NCI-H2081 (cell line): ENCODE measurements around the gene GOLGA6C.
"Not testable (repeated sequence)": the region's sequence is repeated elsewhere in the genome, so short reads cannot be mapped to it uniquely, and the experiment has no call there.

Experiments used
- DNase-seq, 2 experiments: peaks; one replicate each; lab custom pipeline; 2025; lab: John Stamatoyannopoulos, UW

The GOLGA6C gene

DNA sequence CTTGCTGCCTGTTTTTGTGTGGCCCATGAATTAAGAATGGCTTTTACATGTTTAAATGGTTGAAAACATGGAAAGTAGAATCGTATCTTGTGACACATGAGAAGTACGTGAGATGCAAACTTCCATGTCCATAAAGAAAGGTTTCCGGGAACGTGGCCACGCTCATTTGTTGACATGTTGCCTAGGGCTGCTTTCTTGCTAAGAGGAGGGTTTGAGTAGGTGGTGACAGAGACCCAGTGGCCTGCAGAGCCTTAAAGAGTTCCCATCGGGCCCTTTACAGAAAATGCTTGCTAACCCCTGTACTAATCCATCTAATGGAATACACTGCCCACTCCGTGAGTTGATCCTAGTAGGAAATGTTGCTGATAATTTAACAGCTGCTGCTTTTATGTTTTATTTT is 31.0 kb upstream of the GOLGA6C start:
- DNase-seq, result not testable (repeated sequence)

DNA sequence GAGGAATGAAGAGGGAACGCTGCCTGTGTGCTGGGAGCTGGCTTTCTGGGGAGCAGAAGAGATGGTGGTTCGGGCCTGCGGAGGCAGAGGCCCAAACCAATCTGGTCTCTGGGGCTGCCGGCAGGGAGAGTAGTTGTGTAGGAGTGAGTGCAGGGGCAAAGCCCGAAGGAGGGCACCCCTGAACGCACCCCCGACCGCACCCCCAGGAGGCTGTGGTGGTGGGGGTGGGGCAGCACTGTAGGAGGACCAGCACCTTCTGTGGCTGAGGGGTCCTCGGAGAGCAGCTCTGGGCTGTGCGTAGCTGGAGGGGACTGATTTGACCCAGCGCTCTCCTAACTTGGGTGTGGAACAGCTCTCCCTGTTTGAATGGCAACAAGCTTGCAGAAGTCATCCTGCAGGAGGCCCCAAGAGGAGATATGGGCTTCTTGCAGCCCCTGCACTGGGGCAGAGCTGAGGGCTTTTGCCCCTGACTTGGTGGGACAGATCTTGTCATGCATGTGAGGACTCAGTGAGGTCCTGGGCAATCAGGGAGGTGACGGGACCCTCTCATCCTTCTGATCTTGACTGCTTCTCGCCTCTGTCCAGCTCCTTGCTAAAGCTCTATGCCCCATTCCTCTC is 30.4 kb upstream of the GOLGA6C start:
- DNase-seq, result no peak

DNA sequence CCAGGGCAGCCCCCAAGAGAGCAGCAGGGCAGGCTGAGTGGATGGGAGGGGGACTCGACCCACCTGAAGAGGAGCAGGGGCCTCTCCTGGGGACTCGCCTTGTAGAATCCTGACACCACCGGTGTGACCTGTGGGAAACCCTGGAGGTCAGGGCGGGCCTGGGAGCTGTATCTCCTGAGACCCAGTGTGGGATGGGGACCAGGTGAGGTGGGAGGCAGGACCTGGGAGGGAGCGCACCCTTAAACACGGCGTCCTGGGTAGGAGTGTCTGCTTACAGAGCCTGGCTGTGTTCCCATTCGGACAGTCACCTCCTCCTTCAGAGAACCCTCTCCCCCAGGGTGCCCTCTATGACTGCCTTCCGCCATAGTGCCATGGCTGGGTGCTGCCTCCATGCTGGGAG is 29.3 kb upstream of the GOLGA6C start:
- no peak for DNase-seq

DNA sequence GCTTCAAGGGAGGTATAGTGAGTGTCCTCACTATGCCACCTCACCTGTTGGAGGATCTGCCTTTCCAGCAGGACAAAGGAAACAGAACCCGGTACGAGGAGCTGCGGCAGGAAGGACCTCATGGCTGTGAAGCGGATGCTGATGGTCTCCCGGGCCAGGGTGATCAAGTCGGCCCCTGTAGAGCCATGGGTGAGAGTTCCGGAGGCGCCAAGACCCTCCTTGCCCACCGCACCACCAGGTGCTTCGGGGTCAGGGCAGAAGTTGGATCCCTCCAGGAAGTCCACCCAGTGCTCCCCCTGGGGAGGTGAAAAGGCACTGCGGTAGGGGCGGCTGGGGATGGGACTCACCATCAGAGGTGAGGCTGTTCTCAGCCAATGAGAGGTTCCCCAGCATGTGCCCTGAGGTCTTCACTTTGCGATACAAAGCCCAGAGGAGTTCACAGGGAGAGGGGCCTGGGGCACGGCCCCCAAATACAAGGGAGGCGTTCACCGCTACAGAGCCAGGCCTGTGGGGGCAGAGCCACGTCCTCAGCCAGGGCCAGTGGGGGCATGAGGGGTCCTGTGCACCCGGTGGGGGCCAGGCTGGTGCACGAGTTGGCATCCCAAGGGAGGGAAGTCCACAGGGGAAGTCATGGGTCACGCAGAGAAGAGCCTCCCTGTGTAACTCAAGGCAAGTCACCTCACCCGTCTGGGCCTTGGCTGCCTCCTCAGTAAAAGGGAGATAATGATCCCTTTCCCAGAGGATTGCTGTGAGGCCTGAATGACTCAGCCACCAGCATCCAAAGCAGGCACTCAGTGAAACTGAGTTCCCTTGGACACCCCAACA is 28.7 kb upstream of the GOLGA6C start:
- no peak for DNase-seq

DNA sequence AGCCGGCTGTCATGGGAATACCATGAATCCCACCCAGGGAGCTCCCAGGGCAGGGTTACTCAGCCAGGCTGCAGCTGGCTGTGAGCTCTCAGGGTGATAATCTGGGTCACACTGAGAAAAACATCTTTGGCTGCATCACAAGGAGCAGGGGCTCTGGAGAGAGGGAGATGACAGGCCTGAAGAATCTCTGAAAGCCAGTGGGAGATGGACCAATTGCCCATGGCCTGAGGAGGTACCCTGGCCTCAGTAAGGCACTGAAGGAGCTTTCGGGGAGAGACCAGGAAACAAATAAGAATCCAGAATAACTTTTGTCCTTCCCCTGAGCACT is 28.2 kb upstream of the GOLGA6C start:
- DNase-seq, result no peak

DNA sequence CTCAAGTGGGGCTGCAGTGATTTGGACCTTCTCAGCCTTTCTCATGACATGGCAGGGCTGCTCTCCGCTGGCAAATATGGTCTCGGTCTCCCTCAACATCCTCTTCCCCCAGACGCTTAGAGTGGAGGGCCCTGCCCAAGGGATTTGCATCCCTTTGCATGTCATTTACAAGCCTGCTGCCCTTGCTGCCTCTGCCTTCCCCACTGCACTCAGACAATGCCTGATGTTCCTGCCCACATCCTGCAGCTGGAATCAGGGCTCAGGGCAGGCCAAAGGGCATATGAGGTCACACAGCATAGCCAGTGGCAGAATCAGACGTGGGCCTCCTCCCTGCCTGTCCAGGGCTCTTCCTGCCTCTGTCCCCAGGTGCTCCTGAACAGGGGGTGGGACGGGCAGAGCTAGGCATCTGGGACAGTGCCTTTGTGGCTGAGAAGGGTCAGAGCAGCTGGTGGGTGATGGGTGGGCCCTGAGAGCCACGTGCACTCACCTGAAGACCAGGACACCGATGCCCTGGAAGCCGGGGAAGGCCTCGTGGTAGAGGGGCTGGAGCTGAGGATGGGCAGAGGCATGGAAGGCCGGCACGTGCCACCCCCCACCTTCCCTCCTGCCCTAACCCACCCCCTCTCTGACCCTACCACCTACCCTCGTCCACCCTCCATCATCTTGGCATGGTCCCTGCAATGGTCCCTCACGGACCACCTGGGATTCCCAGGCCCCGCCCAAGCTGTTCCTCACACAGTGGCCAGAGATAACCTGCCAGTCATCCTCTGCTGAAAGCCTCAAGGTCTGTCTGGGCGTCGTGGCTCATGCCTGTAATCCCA is 27.4 kb upstream of the GOLGA6C start:
- DNase-seq, result no peak

DNA sequence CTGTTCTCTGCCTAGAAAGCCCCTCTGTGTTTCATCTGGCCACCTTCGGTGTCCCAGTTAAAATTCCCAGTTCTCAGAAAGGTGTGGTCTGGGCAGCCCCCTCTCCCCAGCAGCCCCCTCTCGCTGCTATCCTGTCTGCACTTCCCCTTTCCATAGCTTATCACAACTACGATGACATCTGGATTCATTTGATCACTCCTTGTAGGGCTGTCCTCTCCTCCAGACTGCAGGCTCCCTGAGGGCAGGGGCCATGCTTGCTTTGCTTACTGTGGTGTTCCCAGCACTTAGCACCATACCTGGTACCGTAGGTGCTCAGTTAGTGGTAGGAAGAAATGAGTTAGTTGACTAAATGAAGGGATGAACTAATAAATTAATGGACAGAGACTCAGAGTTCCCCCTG is 26.3 kb upstream of the GOLGA6C start:
- DNase-seq, result no peak

DNA sequence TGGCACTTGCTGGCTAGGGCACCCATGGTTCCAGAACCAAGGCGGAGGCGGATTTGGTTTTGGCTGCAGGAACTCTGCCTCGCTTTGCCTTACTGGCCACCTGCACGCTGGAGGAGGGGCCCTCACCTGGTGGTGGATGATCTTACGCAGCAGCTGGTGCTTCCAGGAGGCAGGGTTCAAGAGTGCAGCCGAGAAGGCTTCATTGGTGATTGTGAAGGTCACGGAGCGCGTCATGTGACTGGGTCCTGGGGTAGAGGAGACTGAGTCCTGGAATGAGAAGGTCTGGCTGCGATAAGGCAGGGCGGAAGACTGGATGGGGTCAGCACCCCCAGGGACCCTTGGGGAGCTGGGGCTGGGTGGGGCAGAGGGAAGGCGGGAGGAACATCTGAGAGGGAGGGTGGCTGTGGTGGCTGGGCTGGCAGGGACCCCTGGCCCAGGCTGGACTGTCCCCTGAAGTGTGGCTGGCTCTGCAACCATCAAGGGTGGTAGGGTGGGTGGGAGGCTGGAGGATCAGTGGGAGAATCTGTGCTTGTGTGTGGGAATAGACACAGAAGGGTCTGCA is 25.8 kb upstream of the GOLGA6C start:
- DNase-seq, result no peak

DNA sequence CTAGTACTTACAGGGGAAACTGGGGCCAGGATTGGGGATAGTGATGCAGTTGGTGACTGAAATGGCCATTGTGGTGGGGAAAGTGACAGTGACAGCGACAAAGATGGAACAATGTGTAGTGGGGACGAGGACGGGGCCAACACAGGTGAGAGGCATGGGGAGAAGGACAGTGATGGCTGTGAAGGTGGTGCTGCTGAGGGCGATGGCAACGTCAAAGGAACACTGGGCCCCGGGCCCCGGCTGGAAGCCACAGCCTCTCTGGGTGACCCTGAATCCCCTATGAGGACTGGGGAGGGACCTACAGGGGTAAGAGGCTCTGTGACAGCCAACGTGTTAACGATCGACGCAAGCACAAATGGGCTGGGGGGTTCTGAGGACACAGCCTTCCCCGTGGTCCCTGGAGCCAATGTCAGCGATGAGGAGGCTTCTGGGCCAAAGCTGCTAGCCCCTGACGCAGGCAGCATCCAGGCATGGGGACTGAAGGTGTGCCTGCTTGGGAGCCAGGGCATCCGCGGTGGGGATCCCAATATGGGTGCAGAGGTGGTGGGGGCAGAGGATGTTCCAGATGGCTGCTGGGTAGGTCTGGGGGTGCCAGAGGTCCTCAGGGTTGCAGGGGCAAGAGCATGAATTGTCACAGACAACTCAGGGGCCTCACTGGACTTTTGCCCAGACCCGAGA is 25.2 kb upstream of the GOLGA6C start:
- no peak for DNase-seq

DNA sequence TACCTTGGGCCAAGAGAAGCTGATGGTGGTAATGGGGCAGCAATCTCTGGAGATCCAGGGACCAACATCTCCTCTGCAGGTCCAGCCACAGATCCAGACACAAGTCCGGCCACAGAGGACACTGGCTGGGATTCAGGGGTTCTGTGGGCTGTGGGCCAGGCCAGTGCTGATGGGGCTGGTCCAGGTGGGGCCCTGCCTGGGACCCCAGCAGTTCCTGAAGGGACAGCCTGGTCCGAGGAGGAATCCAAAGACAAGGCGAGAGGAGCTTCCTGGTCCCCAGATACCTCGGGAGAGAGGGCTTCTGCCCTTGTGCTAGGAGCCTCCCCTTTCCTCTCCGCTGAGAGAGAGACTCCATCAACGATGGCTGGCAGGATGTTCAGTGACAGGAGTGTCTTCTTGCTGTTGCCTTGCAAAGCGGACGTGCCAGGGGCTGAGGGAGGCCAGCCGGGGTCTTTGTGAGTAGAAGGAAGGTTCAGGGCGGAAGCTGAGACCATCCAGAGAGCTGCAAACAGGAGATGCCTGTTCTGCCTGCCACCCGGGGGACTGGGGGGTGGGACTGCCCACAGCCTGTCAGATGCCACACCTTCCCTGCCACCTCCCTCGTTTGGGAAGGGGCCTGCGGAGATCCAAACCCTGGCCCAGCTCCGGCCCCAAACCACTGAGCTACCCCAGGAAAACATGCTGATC is 24.5 kb upstream of the GOLGA6C start:
- DNase-seq, result no peak

DNA sequence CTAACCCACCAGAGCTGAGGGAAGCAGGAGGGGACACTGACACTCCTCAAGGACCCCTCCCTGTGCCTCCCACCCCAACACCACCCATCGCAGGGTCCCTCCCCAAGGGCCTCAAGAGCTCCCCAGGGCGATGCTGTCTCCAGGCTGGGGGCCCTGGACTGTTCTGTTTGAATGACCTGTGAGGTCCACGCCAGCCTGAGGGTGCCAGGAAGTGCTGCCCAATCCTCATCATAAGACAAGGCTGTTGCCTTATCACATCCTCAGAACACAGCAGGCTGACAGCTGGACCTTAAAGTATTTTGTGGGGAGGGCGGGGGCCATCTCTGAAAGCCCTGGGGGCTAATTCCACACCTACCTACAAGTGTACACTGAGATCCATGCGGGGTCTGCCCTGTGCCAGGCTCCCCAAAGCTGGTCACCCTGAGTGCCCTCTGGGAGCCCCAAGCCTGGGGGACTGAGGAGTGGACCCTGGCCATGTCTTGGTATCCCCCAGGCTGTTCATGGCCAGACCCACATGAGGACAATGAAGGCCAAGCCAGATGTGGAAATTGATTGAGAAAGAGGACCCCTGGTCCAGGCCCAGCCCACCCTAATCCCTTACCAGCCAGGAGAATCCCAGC is 23.8 kb upstream of the GOLGA6C start:
- no peak for DNase-seq

DNA sequence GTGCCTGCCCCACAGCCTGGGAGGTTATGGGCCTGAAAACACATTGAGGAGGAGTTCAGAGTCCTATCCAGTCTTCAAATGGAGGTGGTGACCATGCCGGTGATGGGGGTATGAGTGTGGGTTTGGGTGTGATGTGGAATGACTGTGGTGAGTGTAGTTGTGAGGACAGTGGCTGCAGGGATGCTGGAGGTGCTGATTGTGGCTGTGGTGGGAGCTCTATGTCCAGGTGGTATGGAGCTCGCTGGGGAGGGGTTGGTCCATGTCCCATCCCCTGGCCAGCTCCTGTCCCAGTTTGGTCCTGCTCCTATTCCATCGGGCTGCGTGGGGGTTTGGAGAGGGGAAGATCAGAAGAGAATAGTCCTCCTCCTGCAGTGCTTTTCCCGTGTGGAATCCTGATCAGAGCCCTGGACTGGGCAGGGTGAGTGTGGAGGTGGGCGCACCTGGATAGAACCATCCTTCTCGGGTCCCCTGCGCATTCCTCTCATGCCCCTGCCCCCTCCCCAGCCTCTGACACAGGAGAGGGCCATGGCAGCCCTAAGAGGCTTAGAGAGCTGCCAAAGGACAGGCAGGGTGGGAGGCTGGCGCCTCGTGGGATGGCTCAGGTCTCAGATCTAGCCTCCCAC is 23.0 kb upstream of the GOLGA6C start:
- DNase-seq, result no peak

DNA sequence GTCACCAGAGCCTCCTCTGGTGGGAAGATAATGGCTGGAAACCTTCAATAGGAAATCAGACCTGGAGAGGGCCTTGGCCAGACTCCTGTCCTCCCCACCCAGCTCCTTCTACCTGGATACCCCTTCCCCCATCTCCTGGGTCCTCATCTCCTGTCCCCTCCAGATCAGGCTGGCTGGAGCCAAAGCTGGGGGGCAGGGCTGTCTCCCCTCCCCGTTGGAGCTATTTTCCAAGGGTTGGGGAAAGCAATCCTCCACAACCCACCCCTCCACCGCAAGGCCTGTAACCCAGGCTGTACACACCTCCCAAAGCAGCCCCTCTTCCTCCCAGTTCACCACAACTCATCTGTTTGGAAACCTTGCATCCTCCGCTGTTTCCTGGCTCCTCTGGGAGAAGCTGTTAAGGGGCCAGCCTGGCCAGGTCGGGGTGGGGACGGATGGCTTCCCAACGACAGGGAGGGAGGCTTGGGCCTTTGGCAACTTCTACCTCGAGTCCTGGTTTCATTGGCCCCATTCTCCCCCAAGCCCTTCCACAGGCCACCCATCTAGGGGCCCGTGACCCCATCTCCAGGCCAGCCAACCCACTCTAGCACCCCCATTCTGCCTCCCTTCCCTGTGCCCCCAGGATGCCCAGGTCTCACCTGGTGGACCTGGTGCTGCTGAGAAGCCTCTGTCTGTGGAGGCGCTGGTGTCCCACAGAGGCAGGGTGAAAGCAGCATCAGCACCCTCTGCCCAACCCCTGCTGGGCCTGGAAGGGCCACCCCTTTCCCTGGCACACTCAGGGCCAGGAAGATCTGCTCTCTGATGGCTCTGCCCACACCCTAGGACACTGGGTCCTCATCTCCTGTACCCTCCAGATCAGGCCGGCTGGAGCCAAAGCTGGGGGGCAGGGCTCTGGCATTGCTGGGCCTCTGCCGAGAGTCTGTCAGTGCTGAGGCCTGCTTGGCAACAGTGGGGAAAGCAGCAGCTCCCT is 22.1 kb upstream of the GOLGA6C start:
- DNase-seq, result no peak

DNA sequence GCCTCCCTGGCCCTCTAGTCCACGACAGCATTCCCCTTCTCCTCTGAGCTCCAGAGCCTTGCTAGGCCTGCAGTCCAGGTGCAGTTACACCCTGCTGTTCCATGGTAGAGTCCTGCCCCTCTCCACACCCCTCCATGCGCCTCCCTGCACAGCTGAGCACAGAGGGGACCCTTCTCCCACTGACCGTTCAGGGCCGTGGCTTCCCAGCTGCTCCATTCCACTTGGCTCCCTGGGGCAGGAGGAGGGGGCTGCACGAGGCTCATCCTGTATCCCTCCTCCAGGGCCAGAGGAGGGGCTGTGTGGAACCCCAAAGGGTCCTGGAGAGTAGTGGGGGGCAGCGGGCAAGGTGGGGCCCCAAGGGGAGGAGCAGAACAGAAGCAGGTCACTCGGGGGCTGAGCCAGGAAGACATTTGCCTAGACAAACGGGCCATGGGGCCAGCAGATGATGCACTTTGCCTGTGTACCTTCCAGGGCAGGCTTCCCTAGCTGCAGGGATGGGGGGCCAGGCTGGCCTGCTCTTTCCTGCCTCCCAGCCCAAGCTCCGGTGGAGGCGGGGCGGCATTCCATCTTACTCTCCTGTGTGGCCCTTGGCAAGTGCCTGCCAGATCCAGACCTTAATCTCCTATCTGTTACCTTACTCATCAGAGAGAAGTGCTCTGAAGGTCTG is 20.7 kb upstream of the GOLGA6C start:
- DNase-seq, result no peak

DNA sequence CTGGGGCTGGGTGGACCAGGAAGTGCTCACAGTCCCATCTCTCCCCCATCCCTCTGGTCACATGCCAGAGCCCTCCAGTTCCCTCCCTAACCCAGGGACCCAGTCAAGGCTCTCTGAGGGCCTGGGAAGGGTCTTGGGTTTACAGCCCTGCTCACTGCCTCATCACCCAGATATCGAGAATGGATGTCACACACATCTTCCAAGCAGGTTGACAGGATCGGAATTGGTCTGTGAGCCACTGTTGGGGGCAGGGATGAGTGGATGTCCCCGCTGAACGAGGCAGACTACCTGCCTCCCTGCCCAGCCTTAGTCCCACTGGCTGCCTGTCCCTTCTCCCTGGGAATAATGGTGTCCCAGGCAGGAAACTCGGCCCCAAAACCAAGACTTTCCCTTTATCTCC is 20.0 kb upstream of the GOLGA6C start:
- DNase-seq, result no peak

DNA sequence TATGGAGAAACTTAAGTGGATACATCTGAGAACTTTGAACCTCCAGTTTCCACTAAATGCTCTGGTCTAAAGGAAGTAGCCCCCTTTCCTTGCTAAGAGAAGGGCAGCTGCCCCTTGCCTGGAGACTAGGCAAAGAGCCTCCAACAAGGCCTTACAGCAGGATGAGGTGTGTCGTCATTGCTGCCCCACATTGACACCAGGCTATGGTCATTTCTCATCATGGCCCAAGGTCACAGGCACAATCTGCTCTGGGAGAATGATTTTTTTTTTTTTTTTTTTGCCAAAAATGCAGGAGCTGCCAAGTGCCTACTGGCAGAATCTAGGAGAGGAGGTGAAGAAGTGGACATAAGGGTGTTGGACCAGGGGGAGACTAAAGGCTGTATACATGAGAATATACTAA is 12.4 kb upstream of the GOLGA6C start:
- not testable (repeated sequence) for DNase-seq

DNA sequence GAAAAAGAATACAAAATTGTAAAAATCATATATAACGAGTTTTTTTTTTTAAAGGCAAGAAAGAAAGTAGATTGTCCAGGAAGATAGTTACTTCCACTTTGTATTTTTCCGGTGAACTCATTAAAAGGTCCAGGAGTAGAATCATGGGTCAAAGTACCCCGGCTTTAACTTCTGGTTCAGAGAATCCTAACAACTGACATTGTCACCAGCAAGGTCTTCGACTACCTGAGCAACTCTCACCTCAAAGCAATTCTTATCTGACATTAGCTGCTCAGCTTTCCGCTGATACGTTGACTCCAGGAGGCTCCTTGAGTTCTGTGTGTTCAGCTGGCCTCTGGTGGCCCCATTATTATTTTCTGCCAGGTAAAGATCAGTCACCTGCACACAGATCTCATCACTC is 9.1 kb upstream of the GOLGA6C start:
- peak in 1 of 2 experiments; percentile 40 for DNase-seq

DNA sequence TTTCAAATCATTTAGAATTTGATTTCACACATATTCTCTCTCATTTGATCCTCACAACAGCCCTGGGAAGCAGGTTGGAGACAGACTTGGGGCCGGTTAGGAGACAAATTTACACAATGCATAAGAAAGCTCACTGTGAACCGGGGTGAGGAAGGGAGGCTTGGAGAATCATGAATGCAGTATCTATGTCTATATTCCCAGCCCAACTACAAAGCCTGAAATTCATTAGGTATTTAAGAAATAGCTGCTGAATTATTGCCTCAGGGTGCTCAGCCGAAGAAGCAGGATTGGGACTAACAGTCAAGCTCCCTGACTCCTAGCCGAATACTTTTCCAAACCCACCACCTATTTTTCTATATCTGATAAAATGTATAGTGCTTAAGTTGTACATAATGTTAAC is 8.4 kb upstream of the GOLGA6C start:
- no peak for DNase-seq

DNA sequence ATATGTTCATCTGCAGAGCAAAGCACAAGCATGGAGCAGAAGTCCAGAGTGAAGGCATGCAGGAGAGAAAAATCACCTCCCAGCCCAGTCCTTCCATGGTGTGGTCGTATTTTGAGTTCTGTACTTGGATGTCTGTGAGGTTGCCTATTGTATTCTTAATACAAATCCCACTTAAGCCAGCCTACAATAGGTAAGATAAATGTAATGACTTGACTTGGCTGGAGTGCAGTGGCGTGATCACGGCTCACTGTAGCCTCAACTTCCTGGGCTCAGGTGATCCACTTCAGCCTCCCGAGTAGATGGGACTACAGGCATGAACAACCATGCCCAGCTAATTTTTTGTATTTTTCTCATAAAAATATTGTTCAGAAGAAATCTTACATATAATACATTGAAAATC is 6.8 kb upstream of the GOLGA6C start:
- not testable (repeated sequence) for DNase-seq
